ENCODE results near the gene BCAS1. TPM values are rescaled to one million over a fixed set of nuclear protein-coding genes. Genes with fewer than 3 reads are reported as not detected.

The BCAS1 gene
- total and polyA plus RNA-seq, 10 of the 15 experiments (the other 5 are each of a cell fraction or from before 2014, with no cell fraction given): 0.21 to 1.4 (median 0.55) TPM

GRCh38 chr20:53922901-53923314, 147.5 kb downstream of the BCAS1 start (continued):
- peak in 1 of 2 experiments; percentile 84; a peak in 3 of 4 replicates for TF ChIP-seq ETV6 (conservative IDR thresholded peaks at IDR 0.05 in 1 of 2, IDR thresholded peaks at IDR 0.05 in 1 of 2; ENCODE audit: borderline replicate concordance in 1 of 2, low read depth in 1 of 2)
- TF ChIP-seq RUNX3 (IDR thresholded peaks at IDR 0.05; ENCODE audit: low read length): peak; percentile 72
- TF ChIP-seq REST (IDR thresholded peaks at IDR 0.05; ENCODE audit: low read depth, low read length): no peak
- no peak for TF ChIP-seq NFYB (IDR thresholded peaks at IDR 0.05; ENCODE audit: insufficient read depth, low read depth, low read length)
- TF ChIP-seq ATF3 (IDR thresholded peaks at IDR 0.05; ENCODE audit: borderline replicate concordance, extremely low read depth, low read depth, low read length): no peak
- TF ChIP-seq E2F4 (IDR thresholded peaks at IDR 0.05; ENCODE audit: low read depth, low read length): no peak
- no peak for TF ChIP-seq RAD21 (IDR thresholded peaks at IDR 0.05; ENCODE audit: insufficient read depth, low read depth, low read length)
- TF ChIP-seq ZBTB33 (IDR thresholded peaks at IDR 0.05): no peak
- TF ChIP-seq RCOR1 (conservative IDR thresholded peaks at IDR 0.05; ENCODE audit: low read depth, low read length): peak; percentile 87; the same call in 1 of the 2 replicates
- 0 out of 4 replicates have a peak, but pooled peaks of 1 of the 2 experiments have one; percentile 38 for TF ChIP-seq CEBPB (IDR thresholded peaks at IDR 0.05; ENCODE audit: borderline replicate concordance in 1 of 2, low read depth in 2 of 2, low read length in 2 of 2)
- TF ChIP-seq IKZF2 (IDR thresholded peaks at IDR 0.05): peak; percentile 99
